ENCODE results near the gene PKN2.

Gene PKN2

GRCh38 chr1:88741413-88741812 is 57.3 kb downstream of the PKN2 start:
- Histone ChIP-seq H3K36me3 (ENCODE audit: insufficient read depth) (no peaks in the 10 kb centered on the region), H3K9ac (no peak overlapping the region), H2AFZ (ENCODE audit: low read depth) (no peak overlapping the region), H3K79me2 (ENCODE audit: insufficient read depth, low read depth) (no peaks in the 10 kb centered on the region; the same call in 1 of the 2 replicates), H3K4me2 (no peak overlapping the region), H4K20me1 (ENCODE audit: insufficient read depth) (no peaks in the 10 kb centered on the region), H3K27me3 (ENCODE audit: insufficient read depth, low read depth) (no peaks in the 10 kb centered on the region), H3K27ac (no peak overlapping the region), H3K4me1 (ENCODE audit: low read depth, poor library complexity, severe bottlenecking) (peaks cover 6% of the 10 kb centered on the region), H3K4me3 (IDR thresholded peaks at IDR 0.05; ENCODE audit: insufficient read depth, low read depth, low read length) (no peak overlapping the region)
- TF ChIP-seq, protein P1, sequence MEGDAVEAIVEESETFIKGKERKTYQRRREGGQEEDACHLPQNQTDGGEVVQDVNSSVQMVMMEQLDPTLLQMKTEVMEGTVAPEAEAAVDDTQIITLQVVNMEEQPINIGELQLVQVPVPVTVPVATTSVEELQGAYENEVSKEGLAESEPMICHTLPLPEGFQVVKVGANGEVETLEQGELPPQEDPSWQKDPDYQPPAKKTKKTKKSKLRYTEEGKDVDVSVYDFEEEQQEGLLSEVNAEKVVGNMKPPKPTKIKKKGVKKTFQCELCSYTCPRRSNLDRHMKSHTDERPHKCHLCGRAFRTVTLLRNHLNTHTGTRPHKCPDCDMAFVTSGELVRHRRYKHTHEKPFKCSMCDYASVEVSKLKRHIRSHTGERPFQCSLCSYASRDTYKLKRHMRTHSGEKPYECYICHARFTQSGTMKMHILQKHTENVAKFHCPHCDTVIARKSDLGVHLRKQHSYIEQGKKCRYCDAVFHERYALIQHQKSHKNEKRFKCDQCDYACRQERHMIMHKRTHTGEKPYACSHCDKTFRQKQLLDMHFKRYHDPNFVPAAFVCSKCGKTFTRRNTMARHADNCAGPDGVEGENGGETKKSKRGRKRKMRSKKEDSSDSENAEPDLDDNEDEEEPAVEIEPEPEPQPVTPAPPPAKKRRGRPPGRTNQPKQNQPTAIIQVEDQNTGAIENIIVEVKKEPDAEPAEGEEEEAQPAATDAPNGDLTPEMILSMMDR (conservative IDR thresholded peaks at IDR 0.05; ENCODE audit: low read depth, low read length) = no peak

GRCh38 chr1:88742531-88742930 is 58.5 kb downstream of the PKN2 start:
- no peak overlapping the region for H2AFZ ChIP-seq (ENCODE audit: low read depth)
- H3K4me2 ChIP-seq = no peak overlapping the region
- no peak overlapping the region for H3K4me3 ChIP-seq (IDR thresholded peaks at IDR 0.05; ENCODE audit: insufficient read depth, low read depth, low read length)
- H3K79me2 ChIP-seq (ENCODE audit: insufficient read depth, low read depth) = no peaks in the 10 kb centered on the region
- peaks cover 6% of the 10 kb centered on the region for H3K4me1 ChIP-seq (ENCODE audit: low read depth, poor library complexity, severe bottlenecking)
- H3K36me3 ChIP-seq (ENCODE audit: insufficient read depth) = no peaks in the 10 kb centered on the region
- no peaks in the 10 kb centered on the region for H4K20me1 ChIP-seq (ENCODE audit: insufficient read depth)
- H3K27me3 ChIP-seq (ENCODE audit: insufficient read depth, low read depth) = no peaks in the 10 kb centered on the region
- no peak overlapping the region for H3K9ac ChIP-seq
- H3K27ac ChIP-seq = no peak overlapping the region
- TF ChIP-seq, protein P1 (conservative IDR thresholded peaks at IDR 0.05; ENCODE audit: low read depth, low read length) = no peak

DNA sequence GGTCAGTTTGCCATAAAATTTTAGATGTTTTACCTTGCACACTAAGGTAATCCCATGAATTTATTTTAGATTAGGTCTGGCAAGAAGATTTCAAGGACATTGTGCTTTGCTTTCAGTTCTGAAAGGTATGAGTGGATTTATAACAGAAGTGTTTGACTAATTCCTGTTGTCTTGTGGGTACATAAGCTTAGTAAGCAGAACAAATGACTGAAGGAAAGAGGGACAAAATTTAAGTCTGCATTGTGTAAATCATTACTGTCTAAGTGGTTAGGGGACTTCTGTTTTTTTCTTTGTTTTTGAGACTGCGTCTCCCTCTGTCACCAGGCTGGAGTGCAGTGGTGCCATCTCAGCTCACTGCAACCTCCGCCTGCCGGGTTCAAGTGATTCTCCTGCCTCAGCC is 60.1 kb downstream of the PKN2 start:
- Histone ChIP-seq H3K4me1 (ENCODE audit: low read depth, poor library complexity, severe bottlenecking) (peaks cover 6% of the 10 kb centered on the region), H3K4me2 (no peak overlapping the region), H4K20me1 (ENCODE audit: insufficient read depth) (no peaks in the 10 kb centered on the region), H3K27me3 (ENCODE audit: insufficient read depth, low read depth) (no peaks in the 10 kb centered on the region), H3K9ac (no peak overlapping the region), H3K4me3 (IDR thresholded peaks at IDR 0.05; ENCODE audit: insufficient read depth, low read depth, low read length) (no peak overlapping the region), H3K79me2 (ENCODE audit: insufficient read depth, low read depth) (no peaks in the 10 kb centered on the region), H2AFZ (ENCODE audit: low read depth) (no peak overlapping the region), H3K36me3 (ENCODE audit: insufficient read depth) (no peaks in the 10 kb centered on the region), H3K27ac (no peak overlapping the region)
- TF ChIP-seq, protein P1 (conservative IDR thresholded peaks at IDR 0.05; ENCODE audit: low read depth, low read length) = no peak

- Histone ChIP-seq H3K36me3 (ENCODE audit: insufficient read depth) (no peaks in the 10 kb centered on the region), H3K27me3 (ENCODE audit: insufficient read depth, low read depth) (no peaks in the 10 kb centered on the region), H4K20me1 (ENCODE audit: insufficient read depth) (no peaks in the 10 kb centered on the region), H3K79me2 (ENCODE audit: insufficient read depth, low read depth) (no peaks in the 10 kb centered on the region), H3K27ac (no peak overlapping the region), H3K4me3 (IDR thresholded peaks at IDR 0.05; ENCODE audit: insufficient read depth, low read depth, low read length) (no peak overlapping the region), H3K4me2 (no peak overlapping the region), H2AFZ (ENCODE audit: low read depth) (no peak overlapping the region), H3K4me1 (ENCODE audit: low read depth, poor library complexity, severe bottlenecking) (no peaks in the 10 kb centered on the region), H3K9ac (no peak overlapping the region)
- TF ChIP-seq, protein P1 (conservative IDR thresholded peaks at IDR 0.05; ENCODE audit: low read depth, low read length) = no peak
Measured at GRCh38 chr1:88746916-88747315, 62.8 kb downstream of the PKN2 start.

Measured in KMS-11 (cell line).